Neutrophil (primary cell): ENCODE results near the gene CELF2.

Experiments
- H3K27ac ChIP-seq: fragments of 200-600 bp; sonication (generic); 2 replicates; pipeline ENCODE4 v1.5.1; 2016; ENCODE audit warnings: mild to moderate bottlenecking, moderate library complexity
- H3K27me3 ChIP-seq: fragments of 200-600 bp; sonication (generic); 2 replicates; pipeline ENCODE4 v1.6.0; 2016; ENCODE audit warnings: mild to moderate bottlenecking
- H3K36me3 ChIP-seq: fragments of 200-600 bp; sonication (generic); 2 replicates; pipeline ENCODE4 v1.5.1; 2017
- H3K4me1 ChIP-seq, 2 experiments: fragments of 200-600 bp in 1 of 2; sonication (generic) in 1 of 2; 1 replicate in 1 of 2; 2 replicates in 1 of 2; pipeline versions ENCODE4 v1.5.1 to v1.6.1; 2013 to 2016; ENCODE audit warnings: low read depth in 1 of 2, low read length in 1 of 2, mild to moderate bottlenecking in 1 of 2, moderate library complexity in 1 of 2; ENCODE audit not compliant: control insufficient read depth in 1 of 2, insufficient read depth in 1 of 2
- H3K4me3 ChIP-seq, 2 experiments: fragments of 200-600 bp in 1 of 2; sonication (generic) in 1 of 2; 1 replicate in 1 of 2; 2 replicates in 1 of 2; pipeline ENCODE4 v1.5.1; 2013 to 2016; ENCODE audit warnings: low read depth in 1 of 2, low read length in 1 of 2, mild to moderate bottlenecking in 1 of 2, moderate library complexity in 1 of 2
- H3K9me3 ChIP-seq: fragments of 200-600 bp; sonication (generic); 2 replicates; pipeline ENCODE4 v1.5.1; 2016
- TF ChIP-seq, protein P1 (sequence below): fragments of 200-600 bp; sonication (generic); IDR thresholded peaks from 2 replicates; pipeline ENCODE4 v1.5.1; 2016; ENCODE audit warnings: antibody characterized with exemption

The CELF2 gene

GRCh38 chr10:11089272-11089671, 71.6 kb downstream of the CELF2 start:
- Histone ChIP-seq H3K27ac (no peak overlapping the region), H3K4me3 (no peak overlapping the region), H3K9me3 (no peaks in the 10 kb centered on the region), H3K36me3 (no peaks in the 10 kb centered on the region), H3K4me1 (no peaks in the 10 kb centered on the region), H3K27me3 (no peaks in the 10 kb centered on the region)
- TF ChIP-seq, protein P1, sequence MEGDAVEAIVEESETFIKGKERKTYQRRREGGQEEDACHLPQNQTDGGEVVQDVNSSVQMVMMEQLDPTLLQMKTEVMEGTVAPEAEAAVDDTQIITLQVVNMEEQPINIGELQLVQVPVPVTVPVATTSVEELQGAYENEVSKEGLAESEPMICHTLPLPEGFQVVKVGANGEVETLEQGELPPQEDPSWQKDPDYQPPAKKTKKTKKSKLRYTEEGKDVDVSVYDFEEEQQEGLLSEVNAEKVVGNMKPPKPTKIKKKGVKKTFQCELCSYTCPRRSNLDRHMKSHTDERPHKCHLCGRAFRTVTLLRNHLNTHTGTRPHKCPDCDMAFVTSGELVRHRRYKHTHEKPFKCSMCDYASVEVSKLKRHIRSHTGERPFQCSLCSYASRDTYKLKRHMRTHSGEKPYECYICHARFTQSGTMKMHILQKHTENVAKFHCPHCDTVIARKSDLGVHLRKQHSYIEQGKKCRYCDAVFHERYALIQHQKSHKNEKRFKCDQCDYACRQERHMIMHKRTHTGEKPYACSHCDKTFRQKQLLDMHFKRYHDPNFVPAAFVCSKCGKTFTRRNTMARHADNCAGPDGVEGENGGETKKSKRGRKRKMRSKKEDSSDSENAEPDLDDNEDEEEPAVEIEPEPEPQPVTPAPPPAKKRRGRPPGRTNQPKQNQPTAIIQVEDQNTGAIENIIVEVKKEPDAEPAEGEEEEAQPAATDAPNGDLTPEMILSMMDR = no peak

DNA sequence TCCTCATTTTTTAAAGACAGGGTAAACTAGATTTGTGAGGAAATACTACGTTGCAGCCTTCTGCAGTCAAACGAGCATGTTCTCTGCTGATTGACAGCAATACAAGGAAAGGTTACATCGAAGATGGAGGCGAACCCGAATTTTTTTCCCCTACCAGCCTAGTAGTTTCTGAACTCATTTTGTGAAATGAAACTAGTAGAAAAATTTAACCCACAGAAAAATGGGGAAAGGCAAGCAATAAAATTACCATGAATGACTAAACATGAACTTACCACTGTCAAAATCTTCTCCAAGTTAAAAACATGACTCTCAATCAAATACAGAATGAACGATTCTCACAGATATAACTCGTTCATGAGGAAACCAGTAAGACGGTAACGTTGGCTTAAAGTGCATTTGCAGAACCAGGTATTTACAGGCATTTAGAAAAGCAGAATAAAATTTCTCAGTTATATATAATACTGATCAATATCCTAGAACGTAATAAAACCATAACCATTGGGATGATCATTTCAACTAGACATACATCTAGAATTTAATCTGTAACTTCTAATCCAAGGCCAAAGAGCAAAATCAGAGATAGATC, 73.9 kb downstream of the CELF2 start:
- Histone ChIP-seq H3K36me3 (no peaks in the 10 kb centered on the region), H3K4me1 (no peaks in the 10 kb centered on the region), H3K27me3 (peaks cover 14% of the 10 kb centered on the region), H3K27ac (no peak overlapping the region), H3K9me3 (no peaks in the 10 kb centered on the region), H3K4me3 (no peak overlapping the region)
- TF ChIP-seq, protein P1 = no peak

- H3K27me3 ChIP-seq = peaks cover 16% of the 10 kb centered on the region
- no peaks in the 10 kb centered on the region for H3K9me3 ChIP-seq
- H3K4me1 ChIP-seq = no peaks in the 10 kb centered on the region
- no peak overlapping the region for H3K27ac ChIP-seq
- H3K4me3 ChIP-seq = no peak overlapping the region
- H3K36me3 ChIP-seq = no peaks in the 10 kb centered on the region
- TF ChIP-seq, protein P1 = no peak
Observed at GRCh38 chr10:11093771-11094736, 76.4 kb downstream of the CELF2 start.

- Histone ChIP-seq H3K36me3 (no peaks in the 10 kb centered on the region), H3K27me3 (peaks cover 16% of the 10 kb centered on the region), H3K4me3 (no peak overlapping the region), H3K4me1 (no peaks in the 10 kb centered on the region), H3K9me3 (no peaks in the 10 kb centered on the region), H3K27ac (no peak overlapping the region)
- TF ChIP-seq, protein P1 = no peak
Observed at GRCh38 chr10:11095374-11095801, 77.7 kb downstream of the CELF2 start.

DNA sequence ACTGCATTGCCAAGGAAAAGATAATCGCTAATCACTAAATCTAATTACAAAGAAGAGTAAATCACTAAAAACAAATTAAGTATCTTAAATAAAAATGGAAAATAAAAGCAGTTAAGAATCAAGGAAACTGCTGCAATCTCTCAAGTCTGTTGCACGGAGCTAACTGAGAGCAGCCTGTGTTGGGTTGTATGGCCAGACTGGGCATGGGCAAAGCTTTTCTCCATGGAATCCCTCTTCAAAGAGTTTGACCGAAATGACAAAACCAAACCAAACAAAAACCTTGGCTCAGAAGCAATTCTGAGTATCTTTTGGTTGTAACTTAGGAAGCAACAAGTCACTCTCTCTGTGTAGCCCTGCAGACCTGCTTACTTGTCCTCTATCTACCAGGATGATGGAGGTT, 78.8 kb downstream of the CELF2 start:
- H3K9me3 ChIP-seq = no peaks in the 10 kb centered on the region
- H3K4me1 ChIP-seq = no peaks in the 10 kb centered on the region
- TF ChIP-seq, protein P1 = no peak
- H3K36me3 ChIP-seq = no peaks in the 10 kb centered on the region
- H3K27me3 ChIP-seq = peaks cover 23% of the 10 kb centered on the region
- H3K4me3 ChIP-seq = no peak overlapping the region
- H3K27ac ChIP-seq = no peak overlapping the region
